GM15510 (cell line): ENCODE measurements around the gene MZF1.

Experiments
- POLR2A ChIP-seq: IDR thresholded peaks from 3 replicates; pipeline ENCODE4 v1.6.1; 2011; ENCODE audit warnings: borderline replicate concordance; ENCODE audit not compliant: insufficient read length; ENCODE audit errors: extremely low read depth

The MZF1 gene

DNA sequence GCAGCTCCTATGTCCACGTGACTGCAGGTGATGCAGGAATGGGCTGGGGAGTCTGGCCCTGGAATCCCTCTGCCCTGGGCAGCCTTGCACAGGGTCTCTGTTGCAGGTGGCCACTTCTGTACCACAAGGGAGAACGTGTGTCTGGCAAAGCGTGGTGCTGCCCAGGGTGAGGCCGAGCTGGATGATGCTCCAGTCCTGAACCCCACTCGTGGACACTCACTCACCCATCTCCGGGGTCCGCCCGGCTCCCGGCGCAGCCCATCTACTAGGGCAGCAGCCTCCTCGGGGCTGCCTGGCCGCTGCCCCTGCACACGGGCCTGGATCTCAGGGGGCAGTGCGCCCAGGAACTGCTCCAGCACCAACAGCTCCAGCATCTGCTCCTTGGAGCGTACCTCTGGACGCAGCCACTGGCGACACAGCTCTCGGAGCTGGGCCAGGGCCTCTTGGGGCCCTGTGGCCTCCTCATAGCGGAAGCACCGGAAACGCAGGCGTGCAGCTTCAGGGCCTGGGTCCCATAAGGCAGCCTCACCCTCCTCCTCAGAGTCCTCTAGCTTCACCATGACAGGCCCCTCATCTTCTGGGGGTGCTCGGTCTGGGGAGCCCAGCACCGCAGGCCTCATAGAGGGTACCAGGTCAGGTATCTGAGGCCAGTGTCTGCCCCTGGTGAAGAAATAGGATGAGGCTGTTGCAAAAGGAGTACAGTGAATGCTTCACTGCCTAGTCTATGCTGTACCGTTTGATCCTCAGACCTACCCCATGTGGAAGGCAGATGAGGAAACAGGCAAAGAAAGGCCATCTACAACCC is 2.2 kb downstream of the MZF1 start:
- no peak for TF ChIP-seq POLR2A

DNA sequence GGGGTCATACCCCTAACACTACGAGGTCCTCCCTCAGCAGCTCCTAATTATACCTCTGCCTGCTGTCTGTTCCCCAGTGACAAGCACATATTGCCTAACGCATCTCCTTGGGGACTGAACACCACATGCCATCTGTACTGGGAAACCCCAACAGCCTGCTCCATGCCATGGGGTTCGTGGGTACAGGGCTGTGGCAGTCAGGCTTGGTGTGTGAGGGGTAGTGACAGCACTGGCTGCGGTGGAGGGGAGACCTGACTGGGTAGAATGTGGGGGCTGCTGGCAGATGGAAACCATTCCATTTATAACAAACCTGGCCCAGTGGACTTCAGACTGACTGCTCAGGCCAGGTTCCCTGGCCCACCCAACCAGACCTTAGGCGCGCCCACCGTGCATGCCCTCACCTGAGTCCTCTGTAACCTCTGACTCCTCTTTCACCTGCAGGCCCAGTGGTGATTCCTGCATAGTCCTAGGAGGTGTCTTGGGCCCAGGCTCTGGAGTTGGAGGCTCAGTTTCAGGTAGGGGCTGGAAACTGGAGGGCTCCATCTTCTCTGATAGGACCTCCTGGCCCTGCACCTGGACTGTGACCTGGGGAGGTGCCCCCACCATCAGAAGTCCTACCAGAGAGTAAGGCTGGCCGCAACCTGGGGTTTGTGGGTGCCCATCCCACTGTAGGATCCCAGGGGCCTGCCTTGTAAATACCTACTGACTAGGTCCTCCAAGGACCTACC is 3.0 kb downstream of the MZF1 start:
- TF ChIP-seq POLR2A = no peak

DNA sequence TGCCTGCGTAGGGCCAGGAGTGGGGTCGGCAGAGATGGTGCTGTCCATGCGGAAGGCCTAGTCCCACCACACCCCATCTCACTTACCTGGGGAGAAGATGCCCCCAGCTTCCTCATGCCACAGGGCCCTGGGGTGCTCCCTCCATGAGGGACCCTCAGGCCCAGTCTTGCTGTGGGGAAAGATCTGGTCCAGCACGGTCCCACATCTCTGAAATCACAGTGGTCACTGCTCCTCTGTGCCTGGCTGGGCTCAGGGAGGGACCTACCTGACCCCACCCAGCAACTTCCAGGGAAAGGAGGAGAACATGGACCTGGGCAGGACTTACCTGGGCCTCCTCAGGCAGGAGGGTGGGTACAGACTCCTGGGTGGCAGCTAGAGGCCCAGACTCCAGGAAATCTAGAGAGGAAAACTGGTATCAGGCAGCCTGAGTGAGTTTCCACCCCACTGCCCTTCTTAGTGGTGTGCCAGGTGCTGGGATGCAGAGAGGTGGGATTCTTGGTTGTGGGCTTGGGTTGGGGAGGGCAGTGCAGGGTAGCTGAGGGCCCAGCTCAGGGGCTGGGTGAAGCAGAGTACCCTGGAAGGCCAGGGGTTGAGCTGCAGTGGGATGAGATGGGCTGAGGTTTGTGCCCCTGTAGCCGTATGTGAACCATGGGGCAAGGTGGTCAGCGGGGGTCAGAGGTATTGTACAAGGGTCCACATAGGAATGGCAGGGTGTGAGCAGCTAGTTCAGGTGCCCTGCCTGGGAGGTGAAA is 3.8 kb downstream of the MZF1 start:
- no peak for TF ChIP-seq POLR2A

DNA sequence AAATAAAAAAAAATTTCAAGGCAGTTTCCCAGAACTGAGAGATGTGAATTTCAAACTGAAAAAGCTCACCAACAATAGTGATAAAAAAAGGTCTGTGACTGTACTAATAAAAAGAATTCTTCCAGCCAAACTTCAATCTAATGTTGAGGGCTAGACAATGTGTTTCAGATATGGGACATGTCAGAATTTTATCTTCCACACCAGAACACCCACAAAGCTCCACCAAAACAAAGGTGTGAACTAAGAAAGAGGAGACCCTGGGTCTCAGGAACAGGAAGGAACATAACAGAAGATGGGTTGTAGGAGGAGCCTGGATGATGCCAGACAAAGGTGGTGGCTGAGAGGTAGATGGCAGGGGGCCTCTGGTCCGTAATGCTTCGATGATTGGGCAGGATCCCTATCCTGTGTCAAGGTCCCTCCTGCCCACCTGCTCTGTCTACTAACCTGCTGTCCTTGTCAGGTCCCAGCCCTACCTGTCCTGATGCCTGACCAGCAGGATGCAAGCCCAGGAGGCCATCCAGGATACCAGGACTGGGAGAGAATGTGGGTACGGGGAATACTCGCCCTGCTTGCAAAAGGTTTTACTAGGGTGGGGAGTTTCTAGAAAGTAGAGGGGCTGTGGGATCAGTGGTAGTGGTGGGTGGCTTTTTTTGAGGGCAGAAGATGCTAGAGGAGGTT is 4.5 kb downstream of the MZF1 start:
- no peak for TF ChIP-seq POLR2A

DNA sequence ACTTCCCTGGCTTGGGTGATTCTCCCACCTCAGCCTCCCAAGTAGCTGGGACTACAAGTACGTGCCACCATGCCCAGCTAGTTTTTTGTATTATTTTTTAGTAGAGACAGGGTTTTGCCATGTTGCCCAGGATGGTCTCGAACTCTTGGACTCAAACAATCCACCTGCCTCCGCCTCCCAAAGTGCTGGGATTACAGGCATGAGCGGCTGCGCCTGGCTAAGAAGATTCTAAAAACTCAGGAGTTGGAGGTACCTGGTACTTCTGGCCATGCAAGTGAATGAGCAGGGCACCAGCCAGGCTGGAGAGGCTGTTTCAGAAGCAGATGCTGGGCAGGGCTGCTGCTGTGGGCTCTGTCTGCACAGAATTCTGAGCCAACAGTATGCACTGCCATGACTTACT is 6.1 kb downstream of the MZF1 start:
- no peak for TF ChIP-seq POLR2A

DNA sequence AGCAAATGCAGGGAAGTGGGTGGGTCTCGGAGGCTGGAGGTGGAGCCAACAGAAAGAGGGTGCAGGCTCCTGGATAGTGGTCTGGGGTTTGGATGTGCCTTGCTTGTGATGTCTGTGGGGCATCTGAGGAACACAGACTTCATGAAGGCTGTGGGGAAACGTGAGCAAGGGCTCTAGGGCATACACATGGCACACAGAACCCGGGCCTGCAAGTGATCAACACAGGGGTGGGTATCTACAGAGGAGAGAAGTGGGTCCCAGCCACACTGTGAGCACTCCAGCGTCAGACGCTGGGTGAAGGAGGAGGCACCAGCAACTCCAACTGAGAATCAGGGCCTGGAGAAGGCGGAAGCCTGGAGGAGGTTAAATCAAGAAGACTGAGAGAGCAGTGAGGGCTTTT is 9.3 kb downstream of the MZF1 start:
- no peak for TF ChIP-seq POLR2A

DNA sequence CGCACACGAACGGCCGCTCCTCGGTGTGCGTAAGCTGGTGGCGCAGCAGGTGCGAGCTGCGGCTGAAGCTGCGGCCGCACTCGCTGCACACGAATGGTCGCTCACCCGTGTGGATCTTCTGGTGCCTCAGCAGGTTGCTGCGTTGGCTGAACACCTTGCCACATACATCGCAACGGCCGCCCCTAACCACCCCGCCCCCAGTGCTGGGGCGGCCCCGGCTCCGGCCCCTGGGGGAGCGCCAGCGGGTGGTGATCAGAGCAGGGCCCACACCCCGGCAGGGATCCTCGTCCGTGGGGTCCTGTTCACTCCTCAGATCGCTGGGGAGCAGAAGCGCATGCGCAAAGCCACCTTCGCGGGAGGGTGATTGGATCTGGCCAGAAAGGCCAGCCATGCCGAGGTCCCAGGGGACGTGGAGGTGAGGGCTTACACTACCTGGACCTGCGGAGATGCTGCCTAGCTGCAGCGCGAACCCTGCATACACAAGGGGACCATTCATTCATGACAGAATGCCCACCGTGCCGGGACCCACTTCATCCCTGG is 10.0 kb downstream of the MZF1 start:
- no peak for TF ChIP-seq POLR2A

DNA sequence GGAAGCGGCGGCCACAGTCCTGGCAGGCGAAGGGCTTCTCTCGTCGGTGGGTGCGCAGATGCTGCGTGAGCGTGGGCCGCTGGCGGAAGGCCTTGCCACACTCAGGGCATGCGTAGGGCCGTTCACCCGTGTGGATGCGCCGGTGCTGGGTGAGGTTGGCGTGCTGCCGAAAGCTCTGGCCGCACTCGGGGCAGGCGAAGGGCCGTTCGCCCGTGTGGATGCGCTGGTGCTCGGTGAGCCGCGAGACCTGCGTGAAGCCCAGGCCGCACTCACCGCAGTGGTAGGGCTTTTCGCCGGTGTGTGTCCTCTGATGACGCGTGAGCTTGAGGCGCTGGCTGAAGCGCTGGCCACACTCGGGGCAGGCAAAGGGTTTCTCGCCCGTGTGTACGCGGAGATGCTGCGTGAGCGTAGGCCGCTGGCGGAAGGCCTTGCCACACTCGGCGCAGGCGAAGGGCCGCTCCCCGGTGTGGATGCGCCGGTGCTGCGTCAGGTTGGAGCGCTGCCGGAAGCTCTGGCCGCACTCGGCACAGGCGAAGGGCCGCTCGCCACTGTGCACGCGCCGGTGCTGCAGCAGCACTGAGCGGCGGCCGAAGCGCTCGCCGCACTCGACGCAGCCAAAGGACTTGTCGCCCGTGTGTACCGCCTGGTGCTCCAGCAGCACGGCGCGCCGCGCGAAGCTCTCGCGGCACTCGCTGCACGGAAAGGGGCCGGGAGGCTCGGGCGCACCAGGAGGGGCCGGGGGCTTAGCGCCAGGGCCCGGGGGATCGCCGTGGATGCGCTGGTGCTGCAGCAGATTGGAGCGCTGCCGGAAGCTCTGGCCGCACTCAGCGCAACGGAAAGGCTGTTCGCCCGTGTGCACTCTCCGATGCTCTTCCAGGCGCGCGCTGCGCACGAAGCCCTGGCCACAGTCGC is 10.8 kb downstream of the MZF1 start:
- peak; percentile 52 for TF ChIP-seq POLR2A

DNA sequence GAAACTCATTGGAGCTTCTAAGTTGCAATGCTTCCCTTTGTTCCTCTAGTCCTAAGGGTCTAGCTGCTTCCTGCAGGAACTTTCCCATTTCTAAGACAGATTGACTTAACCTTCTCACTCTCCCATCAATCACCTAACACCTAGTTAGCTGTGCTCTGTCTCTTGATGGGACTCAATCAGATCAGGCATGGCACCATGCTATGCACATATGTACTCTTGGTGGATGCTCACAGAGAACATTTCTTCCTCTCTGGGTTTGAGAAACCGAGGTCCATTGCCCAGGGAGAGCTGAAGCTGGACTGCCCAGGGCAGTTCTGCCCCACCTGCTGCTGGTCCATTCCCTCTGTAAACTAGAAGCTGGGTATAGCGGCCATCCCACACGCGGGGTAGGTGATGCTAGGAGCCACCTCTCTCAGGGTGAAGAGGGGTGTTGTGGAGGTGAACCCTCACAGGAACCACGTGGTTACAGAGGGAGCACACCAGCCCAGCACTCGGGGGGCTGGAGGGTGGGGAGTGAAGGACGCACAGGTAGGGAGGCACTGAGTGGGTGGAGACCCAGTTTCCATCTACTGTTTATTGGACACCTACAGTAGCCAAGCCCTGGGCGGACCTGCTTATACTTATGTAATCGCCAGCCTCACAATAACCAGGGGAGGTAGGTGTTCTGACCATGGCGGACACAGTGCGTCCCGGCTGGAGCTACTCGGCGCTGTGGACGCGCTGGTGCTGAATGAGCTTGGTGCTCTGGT is 11.6 kb downstream of the MZF1 start:
- TF ChIP-seq POLR2A = no peak

DNA sequence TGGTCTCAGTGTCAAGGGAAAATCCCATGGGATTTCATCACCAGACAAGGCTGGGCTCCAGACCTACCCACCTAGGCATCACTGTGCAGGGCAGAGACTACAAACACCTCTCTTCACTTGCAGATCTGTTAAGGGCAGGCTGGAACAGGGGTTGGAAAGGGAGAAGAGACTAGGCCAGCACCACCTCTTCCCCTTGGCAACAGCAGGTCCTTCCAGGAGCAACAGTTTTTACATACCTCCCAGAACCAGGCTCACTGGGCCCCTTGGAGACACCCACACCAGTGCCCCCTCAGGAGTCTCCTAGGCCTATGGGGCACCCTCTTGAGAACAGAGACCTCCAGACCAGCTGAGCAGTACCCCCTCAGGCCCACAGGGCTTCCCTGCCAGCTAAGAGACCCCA is 12.2 kb downstream of the MZF1 start:
- no peak for TF ChIP-seq POLR2A

DNA sequence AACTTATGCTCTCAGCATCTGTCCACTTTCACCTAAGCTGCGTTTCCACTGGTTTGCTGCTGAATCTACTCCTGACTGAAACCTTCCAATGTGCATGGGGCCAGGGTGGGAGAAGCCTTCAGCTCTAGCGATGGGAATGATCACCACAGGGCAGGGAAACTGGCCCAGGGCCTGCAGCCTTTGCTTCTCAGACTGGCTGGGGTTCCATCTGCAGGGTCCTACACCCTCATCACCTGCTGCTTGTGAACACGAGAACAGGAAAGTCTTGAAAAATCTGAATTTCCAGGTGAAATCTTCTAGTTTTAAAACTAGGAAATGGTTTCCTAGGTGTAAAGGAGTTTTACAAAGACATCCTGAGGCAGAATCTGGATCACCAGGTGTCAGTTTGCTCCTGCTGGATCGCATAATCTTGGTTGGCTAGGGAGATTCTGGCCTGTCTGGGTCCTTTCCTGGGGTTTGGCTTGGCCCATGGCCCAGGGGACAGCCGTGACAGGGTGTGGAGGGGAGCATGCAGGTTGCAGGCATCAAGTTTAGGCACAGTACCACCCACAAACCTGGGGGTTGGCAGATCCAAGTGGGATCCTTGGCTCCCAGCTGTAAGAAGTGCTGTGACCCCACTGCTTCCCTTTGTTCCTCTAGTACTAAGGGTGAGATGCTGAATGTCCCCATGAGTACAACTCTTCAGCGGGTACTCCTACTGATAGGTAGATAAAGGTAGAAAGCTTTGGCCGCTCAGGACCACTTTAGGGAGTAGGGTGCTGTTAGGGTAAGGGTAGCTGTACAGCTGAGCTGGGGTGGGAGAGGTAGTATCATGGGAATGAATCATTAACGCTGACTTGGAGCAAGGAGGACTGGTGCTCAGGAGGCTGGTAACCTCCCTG is 12.9 kb downstream of the MZF1 start:
- TF ChIP-seq POLR2A = no peak

DNA sequence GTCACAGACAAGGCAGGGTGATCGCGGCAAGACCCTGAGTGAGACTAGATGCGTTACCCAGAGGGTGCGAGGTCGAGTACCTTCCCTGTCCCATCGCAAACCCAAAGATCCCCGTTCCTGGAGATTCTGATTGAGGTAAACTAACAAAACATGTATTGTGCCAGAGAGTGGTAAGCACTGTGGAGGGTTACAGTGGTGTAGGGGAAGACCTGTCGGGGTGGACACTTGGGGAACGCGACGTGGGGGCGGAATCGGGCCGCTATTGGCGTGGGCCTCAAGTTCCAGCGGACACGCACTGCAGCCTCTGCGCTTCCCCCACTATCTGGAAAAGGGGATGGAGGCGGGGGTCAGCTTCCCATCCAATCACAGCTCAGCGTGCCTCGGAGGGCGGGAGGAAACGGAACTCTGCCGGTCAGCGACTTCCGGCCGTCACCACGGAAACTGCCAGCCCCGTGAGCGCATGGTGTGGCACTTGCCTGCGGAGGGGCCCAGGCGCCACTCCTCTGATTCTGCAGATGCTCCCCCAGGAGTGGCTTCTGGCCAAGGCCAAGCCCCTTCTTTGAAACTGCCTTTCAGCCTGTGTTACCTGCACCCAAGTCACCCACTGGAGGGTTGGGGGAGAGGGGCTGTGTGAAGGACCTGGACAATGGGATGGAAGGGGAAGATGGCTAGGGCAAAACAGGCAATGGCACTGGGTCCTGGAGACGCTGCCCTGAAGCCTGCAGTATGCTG is 13.7 kb downstream of the MZF1 start:
- peak; percentile 74 for TF ChIP-seq POLR2A
